ENCODE measurements around the gene SLC26A1. TPM values are rescaled to one million over a fixed set of nuclear protein-coding genes. Genes with fewer than 3 reads are reported as not detected.

The SLC26A1 gene
- total RNA-seq, 4 donors from 2014 or later, result 0.30 TPM; not detected in 3

- H3K9me3 ChIP-seq, result no peaks in the 10 kb centered on the region
- no peaks in the 10 kb centered on the region for H3K36me3 ChIP-seq
- H3K4me3 ChIP-seq, result no peak overlapping the region
- 85% methylated on average over 5 of the region's 25 CpGs for WGBS
- no peak for DNase-seq (ENCODE audit: low spot score in 2 of 2)
- H3K4me1 ChIP-seq, result peaks cover 26% of the 10 kb centered on the region
- no peak overlapping the region for H3K27ac ChIP-seq
- peaks cover 76% of the 10 kb centered on the region for H3K27me3 ChIP-seq
- TF ChIP-seq POLR2A (IDR thresholded peaks at IDR 0.05) (no peak), EP300 (IDR thresholded peaks at IDR 0.05) (no peak), POLR2AphosphoS5 (IDR thresholded peaks at IDR 0.05) (no peak), CTCF (IDR thresholded peaks at IDR 0.05) (no peak)
Measured at GRCh38 chr4:1004557-1005485, 11.6 kb upstream of the SLC26A1 start.

- no peak overlapping the region for H3K27ac ChIP-seq
- WGBS, result 86% methylated on average over 6 of the region's 13 CpGs
- H3K4me3 ChIP-seq, result no peak overlapping the region
- no peaks in the 10 kb centered on the region for H3K9me3 ChIP-seq
- H3K27me3 ChIP-seq, result peaks cover 82% of the 10 kb centered on the region
- DNase-seq (ENCODE audit: low spot score in 2 of 2), result no peak
- TF ChIP-seq CTCF (IDR thresholded peaks at IDR 0.05) (no peak), POLR2A (IDR thresholded peaks at IDR 0.05) (no peak), POLR2AphosphoS5 (IDR thresholded peaks at IDR 0.05) (no peak), EP300 (IDR thresholded peaks at IDR 0.05) (no peak)
- no peaks in the 10 kb centered on the region for H3K36me3 ChIP-seq
- peaks cover 21% of the 10 kb centered on the region for H3K4me1 ChIP-seq
Measured at GRCh38 chr4:1004071-1004418, 10.8 kb upstream of the SLC26A1 start.

- no peaks in the 10 kb centered on the region for H3K36me3 ChIP-seq
- H3K27me3 ChIP-seq, result peaks cover 83% of the 10 kb centered on the region
- peaks cover 15% of the 10 kb centered on the region for H3K4me1 ChIP-seq
- H3K27ac ChIP-seq, result no peak overlapping the region
- 71% methylated on average over 19 of the region's 63 CpGs for WGBS
- H3K9me3 ChIP-seq, result no peaks in the 10 kb centered on the region
- H3K4me3 ChIP-seq, result peak overlapping the region; percentile 15
- DNase-seq (ENCODE audit: low spot score in 2 of 2), result no peak
- no peak for TF ChIP-seq POLR2A (IDR thresholded peaks at IDR 0.05)
- no peak for TF ChIP-seq EP300 (IDR thresholded peaks at IDR 0.05)
- TF ChIP-seq CTCF (IDR thresholded peaks at IDR 0.05), result no peak
- TF ChIP-seq POLR2AphosphoS5 (IDR thresholded peaks at IDR 0.05), result no peak
Measured at GRCh38 chr4:1003271-1004070, 10.3 kb upstream of the SLC26A1 start.

- Histone ChIP-seq H3K4me1 (peaks cover 21% of the 10 kb centered on the region), H3K27ac (no peak overlapping the region), H3K36me3 (no peaks in the 10 kb centered on the region), H3K27me3 (peaks cover 83% of the 10 kb centered on the region), H3K9me3 (no peaks in the 10 kb centered on the region), H3K4me3 (peak overlapping the region; percentile 15)
- no peak for TF ChIP-seq POLR2AphosphoS5 (IDR thresholded peaks at IDR 0.05)
- no peak for TF ChIP-seq EP300 (IDR thresholded peaks at IDR 0.05)
- no peak for TF ChIP-seq CTCF (IDR thresholded peaks at IDR 0.05)
- no peak for TF ChIP-seq POLR2A (IDR thresholded peaks at IDR 0.05)
- no peak for DNase-seq (ENCODE audit: low spot score in 2 of 2)
- WGBS, result no CpG with 5 or more reads among the region's 75 CpGs
Measured at GRCh38 chr4:1002631-1003251, 9.5 kb upstream of the SLC26A1 start.

Measured in suprapubic skin (tissue), 4 donors.